ENCODE measurements around the gene HOXB7.

HOXB7 gene

GRCh38 chr17:48610282-48611211 is at the start of gene HOXB7:
TSS of gene HOXB7 (minus strand) at chr17:48611017. CDS start at chr17:48610918, 99 bp downstream.
- DNase-seq (ENCODE audit: low read depth) = peak; percentile 71

DNA sequence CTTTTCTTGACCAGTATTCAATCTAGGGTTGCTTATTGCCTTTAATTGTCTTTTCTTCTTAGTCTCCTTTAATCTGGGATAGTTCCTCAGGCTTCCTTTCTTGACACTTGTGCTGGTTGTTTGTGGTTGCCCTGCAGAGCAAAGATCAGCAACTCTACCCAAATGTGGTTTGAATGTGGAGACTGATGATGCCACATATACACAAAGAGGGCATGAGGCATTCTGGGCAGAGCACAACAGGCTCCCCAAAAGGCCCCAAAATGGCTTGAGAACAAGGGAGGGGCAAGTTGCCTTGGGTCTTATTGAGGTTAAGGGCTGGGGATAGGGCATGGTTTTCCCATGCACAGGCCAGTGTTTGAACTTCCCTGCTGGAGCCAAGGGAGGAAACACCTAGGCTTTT is 45.1 kb upstream of the HOXB7 start:
- DNase-seq (ENCODE audit: low read depth) = no peak

GRCh38 chr17:48649741-48650140 is 38.9 kb upstream of the HOXB7 start:
- no peak for DNase-seq (ENCODE audit: low read depth)

GRCh38 chr17:48647963-48648245 is 37.1 kb upstream of the HOXB7 start:
- no peak for DNase-seq (ENCODE audit: low read depth)

- DNase-seq (ENCODE audit: low read depth) = no peak
These were observed 36.5 kb upstream of the HOXB7 start for GRCh38 chr17:48647103-48647962.

GRCh38 chr17:48646183-48647102 is 35.6 kb upstream of the HOXB7 start:
- no peak for DNase-seq (ENCODE audit: low read depth)

GRCh38 chr17:48645639-48646182 is 34.9 kb upstream of the HOXB7 start:
- DNase-seq (ENCODE audit: low read depth) = no peak

- DNase-seq (ENCODE audit: low read depth) = no peak
These were observed 34.2 kb upstream of the HOXB7 start for GRCh38 chr17:48644910-48645557.

GRCh38 chr17:48644159-48644558 is 33.3 kb upstream of the HOXB7 start:
- DNase-seq (ENCODE audit: low read depth) = no peak

- DNase-seq (ENCODE audit: low read depth) = no peak
These were observed 32.8 kb upstream of the HOXB7 start for GRCh38 chr17:48643697-48644012.

DNA sequence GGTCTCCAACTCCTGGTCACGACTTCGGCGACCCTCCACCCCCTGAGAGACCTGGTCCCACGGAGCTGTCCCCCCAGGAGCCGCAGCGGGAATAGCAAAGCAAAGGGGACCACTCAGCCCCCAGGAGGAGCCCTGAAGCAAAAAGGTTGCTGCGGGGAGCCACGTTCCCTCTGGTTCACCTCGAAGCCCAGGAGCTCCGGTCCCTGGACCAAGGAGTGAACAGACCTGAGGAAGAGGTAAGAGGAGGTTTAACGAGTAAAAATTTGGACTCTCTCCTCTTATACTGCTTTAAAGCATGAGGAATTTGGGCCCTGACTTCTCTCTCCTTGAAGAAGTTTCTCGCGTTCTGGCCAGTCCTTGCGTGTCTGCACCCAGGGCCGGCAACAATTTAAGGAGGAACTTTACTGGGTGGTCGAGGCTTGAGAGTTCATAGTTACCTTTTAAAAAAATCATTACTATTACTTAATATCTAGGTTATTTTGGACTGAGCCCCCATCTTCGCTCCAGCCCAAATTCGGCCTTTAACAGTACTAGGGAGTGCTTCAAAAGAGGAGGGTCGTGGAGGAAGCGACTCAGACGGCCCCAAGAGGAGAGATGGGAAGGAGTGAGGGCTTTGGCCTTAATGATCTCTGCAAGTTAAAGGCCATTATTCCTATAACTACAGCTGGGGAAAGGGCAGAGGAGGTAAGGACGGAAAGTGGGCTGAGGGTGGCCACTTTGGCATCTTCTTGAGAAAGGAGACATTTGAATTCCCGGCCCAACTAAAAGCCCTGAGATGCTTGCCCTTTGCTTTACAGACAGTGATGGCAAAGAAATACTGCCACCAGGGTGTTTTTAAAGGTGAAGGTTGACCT is 32.3 kb upstream of the HOXB7 start:
- DNase-seq (ENCODE audit: low read depth) = no peak

GRCh38 chr17:48642059-48642842 is 31.4 kb upstream of the HOXB7 start:
- no peak for DNase-seq (ENCODE audit: low read depth)

- no peak for DNase-seq (ENCODE audit: low read depth)
These were observed 30.8 kb upstream of the HOXB7 start for GRCh38 chr17:48641541-48642058.

DNA sequence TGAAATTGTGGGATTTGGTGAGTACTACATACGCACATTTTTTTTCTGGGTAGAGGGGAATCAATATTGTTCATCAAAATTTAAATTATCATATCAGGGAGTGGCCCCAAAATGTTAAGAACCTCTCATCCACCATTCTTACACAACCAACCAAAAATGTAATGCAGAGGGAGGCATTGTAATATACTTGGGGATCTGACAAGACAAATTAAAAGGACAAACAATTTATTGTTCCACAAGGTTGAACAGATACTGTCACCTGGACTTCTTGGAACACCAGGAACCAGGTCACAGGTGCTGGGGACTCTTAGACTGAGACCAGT is 30.0 kb upstream of the HOXB7 start:
- DNase-seq (ENCODE audit: low read depth) = no peak

DNA sequence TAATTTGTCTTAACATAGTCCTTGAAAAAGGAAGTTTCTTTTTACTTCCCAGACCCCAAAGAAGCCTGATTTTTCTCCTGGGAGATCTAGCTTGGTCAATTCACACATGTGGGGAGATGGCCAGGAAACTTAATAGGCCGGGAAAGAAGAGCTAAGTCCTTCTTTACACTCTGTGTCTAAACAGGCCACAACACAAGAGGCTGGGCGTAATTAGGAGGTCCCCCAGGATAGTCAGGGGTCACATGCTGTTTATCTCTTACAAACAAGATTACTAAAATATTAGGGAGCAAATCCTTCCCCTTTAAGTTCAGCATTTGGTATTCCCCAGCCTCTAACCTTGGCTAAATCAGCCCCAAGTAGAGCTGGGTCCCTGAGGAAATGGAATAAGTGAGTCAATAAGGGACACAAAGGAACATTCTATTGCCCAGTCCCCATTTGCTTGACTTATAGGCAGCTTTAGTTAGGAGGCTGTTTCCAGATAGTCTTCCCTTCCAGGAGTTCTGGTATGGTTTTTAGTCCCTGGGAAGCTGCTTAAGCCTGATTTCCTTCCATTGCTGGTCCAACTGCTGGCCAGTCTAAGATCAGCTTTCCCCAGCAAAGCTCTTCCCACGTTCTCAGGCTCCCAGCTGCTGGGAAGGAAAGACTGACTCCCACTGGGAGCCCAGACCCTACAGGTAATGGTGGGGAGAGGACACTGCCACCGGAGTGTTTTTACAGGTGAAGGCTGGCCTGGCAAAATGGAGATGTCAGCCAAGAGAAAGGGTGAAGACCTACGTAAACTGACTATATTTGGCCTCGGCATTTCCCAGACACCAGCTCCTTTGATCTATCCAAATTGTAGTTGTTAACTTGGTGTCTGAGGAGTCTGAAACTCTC is 29.4 kb upstream of the HOXB7 start:
- DNase-seq (ENCODE audit: low read depth) = no peak

DNA sequence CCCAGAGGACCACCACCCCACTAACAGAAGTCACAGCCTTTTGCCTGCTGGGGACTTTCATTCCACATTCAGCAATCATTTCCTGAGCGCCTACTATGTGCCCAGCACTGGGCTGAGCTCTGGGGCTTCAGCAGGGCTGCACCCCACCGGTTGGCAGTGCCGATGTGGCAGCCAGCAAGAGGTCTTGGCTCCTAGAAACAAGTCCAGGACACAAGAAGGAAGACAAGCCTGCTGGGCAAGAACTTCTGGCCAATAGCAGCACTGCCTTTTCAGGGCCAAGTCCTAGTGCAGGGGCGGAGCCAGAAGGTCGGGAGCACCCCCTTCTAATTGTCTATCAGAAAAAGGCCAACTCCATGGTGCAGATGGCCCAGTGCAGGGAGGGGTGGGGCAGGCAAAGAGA is 28.3 kb upstream of the HOXB7 start:
- no peak for DNase-seq (ENCODE audit: low read depth)

- DNase-seq (ENCODE audit: low read depth) = peak; percentile 67
These were observed 26.8 kb upstream of the HOXB7 start for GRCh38 chr17:48637323-48638260.
